ENCODE measurements around the gene TEX29. TPM values are rescaled to one million over a fixed set of nuclear protein-coding genes. Genes with fewer than 3 reads are reported as not detected.

Gene TEX29
- total RNA-seq, 2 donors from 2014 or later: 1.7 to 2.2 TPM

DNA sequence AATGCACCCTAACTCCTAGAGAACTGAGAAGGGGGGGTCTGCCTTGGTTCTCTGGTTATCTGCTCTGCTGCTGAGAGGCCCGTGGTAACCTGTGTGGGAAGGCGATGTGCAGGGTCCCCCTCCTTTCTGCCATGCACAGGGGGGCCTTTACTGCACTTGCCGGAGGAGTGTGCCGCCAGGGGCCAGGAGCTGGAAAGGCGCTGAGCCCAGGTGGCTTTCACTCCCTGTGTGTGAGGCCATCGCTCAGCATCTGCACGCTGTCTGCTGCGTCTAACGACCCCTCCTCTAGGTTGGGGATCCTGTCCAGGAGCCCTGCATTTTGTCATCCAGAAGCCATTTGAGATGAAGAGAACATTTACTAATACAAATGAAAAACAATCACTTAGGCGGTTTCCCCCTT is 37.0 kb upstream of the TEX29 start:
- Mint-ChIP-seq H3K36me3 (ENCODE audit: low read depth) (peaks cover 100% of the 10 kb centered on the region), H3K27me3 (no peaks in the 10 kb centered on the region), H3K4me3 (no peak overlapping the region), H3K9me3 (no peaks in the 10 kb centered on the region), H3K27ac (no peak overlapping the region), H3K4me1 (no peaks in the 10 kb centered on the region)
- no peak for ATAC-seq (replicated peaks)

GRCh38 chr13:111283991-111284390 is 36.5 kb upstream of the TEX29 start:
- H3K27ac Mint-ChIP-seq: peak overlapping the region; percentile 2
- peaks cover 100% of the 10 kb centered on the region for H3K36me3 Mint-ChIP-seq (ENCODE audit: low read depth)
- no peaks in the 10 kb centered on the region for H3K4me1 Mint-ChIP-seq
- H3K27me3 Mint-ChIP-seq: no peaks in the 10 kb centered on the region
- H3K9me3 Mint-ChIP-seq: no peaks in the 10 kb centered on the region
- no peak for ATAC-seq (replicated peaks)
- H3K4me3 Mint-ChIP-seq: no peak overlapping the region

DNA sequence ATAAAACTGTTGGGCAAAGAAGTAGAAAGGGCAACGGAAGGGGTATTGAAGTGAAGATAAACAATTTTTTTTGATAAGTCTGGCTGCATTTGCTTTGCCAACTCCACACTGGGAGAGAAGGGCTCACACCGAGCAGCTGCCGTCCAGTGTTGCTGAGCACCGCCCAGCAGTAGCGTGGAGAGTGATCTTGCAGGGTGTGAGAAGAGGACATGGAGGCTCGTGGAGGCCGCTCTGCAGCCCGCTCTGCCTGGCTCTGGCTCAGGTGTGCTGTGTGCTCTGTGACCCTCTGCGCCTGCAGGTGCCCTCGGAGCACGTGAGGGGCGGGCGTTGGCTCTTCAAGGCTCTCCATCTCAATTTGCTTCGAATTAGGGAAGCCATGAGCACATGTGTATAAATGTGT is 35.9 kb upstream of the TEX29 start:
- H3K4me3 Mint-ChIP-seq: no peak overlapping the region
- H3K4me1 Mint-ChIP-seq: no peaks in the 10 kb centered on the region
- H3K27me3 Mint-ChIP-seq: no peaks in the 10 kb centered on the region
- no peak for ATAC-seq (replicated peaks)
- no peaks in the 10 kb centered on the region for H3K9me3 Mint-ChIP-seq
- peaks cover 100% of the 10 kb centered on the region for H3K36me3 Mint-ChIP-seq (ENCODE audit: low read depth)
- peak overlapping the region; percentile 2 for H3K27ac Mint-ChIP-seq

- H3K36me3 Mint-ChIP-seq (ENCODE audit: low read depth): peaks cover 100% of the 10 kb centered on the region
- H3K4me3 Mint-ChIP-seq: no peak overlapping the region
- H3K9me3 Mint-ChIP-seq: no peaks in the 10 kb centered on the region
- ATAC-seq (replicated peaks): no peak
- H3K4me1 Mint-ChIP-seq: no peaks in the 10 kb centered on the region
- no peaks in the 10 kb centered on the region for H3K27me3 Mint-ChIP-seq
- no peak overlapping the region for H3K27ac Mint-ChIP-seq
Measured at GRCh38 chr13:111286162-111286561, 34.3 kb upstream of the TEX29 start.

DNA sequence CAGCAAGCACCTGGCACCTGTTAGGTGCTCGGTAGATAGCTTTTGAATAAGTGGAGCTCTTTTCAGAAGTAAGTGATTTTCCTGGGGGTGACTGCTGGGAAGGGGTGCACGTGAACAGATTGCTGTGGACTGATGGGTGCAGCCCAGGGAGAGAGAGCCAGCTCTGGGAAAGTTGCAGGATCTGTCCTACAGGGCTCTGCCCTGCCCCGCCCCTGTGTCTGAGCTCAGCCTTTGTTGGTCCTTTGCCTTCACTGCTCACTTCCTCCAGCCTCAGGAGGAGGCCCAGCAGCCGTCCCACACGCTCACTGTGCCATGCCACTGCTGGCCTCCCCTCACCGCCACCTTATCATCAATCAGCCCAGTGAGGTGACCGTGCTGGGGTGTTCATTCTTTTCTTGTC is 33.7 kb upstream of the TEX29 start:
- Mint-ChIP-seq H3K36me3 (ENCODE audit: low read depth) (peaks cover 100% of the 10 kb centered on the region), H3K27me3 (no peaks in the 10 kb centered on the region), H3K9me3 (no peaks in the 10 kb centered on the region), H3K4me3 (no peak overlapping the region), H3K27ac (no peak overlapping the region), H3K4me1 (no peaks in the 10 kb centered on the region)
- no peak for ATAC-seq (replicated peaks)

DNA sequence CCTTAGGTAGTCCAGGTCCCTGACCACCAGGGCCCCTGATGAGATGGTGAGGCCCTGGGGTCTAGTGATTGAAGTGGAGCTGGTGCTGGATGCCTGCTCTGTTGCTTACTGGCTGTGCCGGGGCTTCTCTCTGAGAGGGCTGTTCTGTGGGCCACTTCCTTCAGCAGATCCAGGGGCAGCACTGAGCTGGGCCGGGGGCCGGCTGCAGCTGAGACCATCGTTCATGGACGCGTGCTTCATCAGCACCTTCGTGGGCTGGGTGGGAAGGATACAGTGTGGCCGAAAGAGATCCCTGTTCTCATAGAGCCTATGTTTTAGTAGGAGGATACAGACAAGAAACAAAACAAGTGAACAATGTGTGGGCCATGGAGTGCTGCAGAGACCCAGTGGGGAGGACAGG is 33.2 kb upstream of the TEX29 start:
- H3K9me3 Mint-ChIP-seq: no peaks in the 10 kb centered on the region
- no peaks in the 10 kb centered on the region for H3K27me3 Mint-ChIP-seq
- H3K4me3 Mint-ChIP-seq: no peak overlapping the region
- no peak for ATAC-seq (replicated peaks)
- H3K4me1 Mint-ChIP-seq: no peaks in the 10 kb centered on the region
- H3K36me3 Mint-ChIP-seq (ENCODE audit: low read depth): peaks cover 100% of the 10 kb centered on the region
- H3K27ac Mint-ChIP-seq: no peak overlapping the region

- H3K27me3 Mint-ChIP-seq: no peaks in the 10 kb centered on the region
- H3K36me3 Mint-ChIP-seq (ENCODE audit: low read depth): peaks cover 100% of the 10 kb centered on the region
- no peaks in the 10 kb centered on the region for H3K9me3 Mint-ChIP-seq
- no peak overlapping the region for H3K4me3 Mint-ChIP-seq
- no peak for ATAC-seq (replicated peaks)
- H3K27ac Mint-ChIP-seq: no peak overlapping the region
- H3K4me1 Mint-ChIP-seq: no peaks in the 10 kb centered on the region
Measured at GRCh38 chr13:111288276-111288675, 32.2 kb upstream of the TEX29 start.

DNA sequence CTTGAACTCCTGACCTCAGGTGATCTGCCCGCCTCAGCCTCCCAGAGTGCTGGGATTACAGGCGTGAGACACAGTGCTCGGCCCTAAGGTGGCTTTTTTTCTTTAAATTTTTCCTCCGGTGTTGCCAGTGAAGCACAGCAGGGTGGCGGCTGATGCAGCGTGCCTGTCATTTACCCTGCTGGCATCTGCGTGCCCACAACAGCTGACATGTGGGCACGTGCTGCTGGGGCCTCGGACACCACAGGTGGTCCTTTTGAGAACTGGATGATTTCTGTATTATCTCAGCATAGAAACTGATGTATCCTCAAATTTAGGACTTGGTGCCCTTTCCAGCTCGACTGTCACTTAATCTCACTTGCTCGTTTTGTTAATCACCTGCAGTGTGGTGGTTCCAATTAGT is 31.2 kb upstream of the TEX29 start:
- Mint-ChIP-seq H3K4me3 (no peak overlapping the region), H3K9me3 (no peaks in the 10 kb centered on the region), H3K27ac (no peak overlapping the region), H3K4me1 (no peaks in the 10 kb centered on the region), H3K36me3 (ENCODE audit: low read depth) (peaks cover 100% of the 10 kb centered on the region), H3K27me3 (no peaks in the 10 kb centered on the region)
- ATAC-seq (replicated peaks): no peak

- Mint-ChIP-seq H3K36me3 (ENCODE audit: low read depth) (peaks cover 85% of the 10 kb centered on the region), H3K9me3 (no peaks in the 10 kb centered on the region), H3K27ac (no peak overlapping the region), H3K4me1 (peaks cover 12% of the 10 kb centered on the region), H3K27me3 (no peaks in the 10 kb centered on the region), H3K4me3 (no peak overlapping the region)
- no peak for ATAC-seq (replicated peaks)
Measured at GRCh38 chr13:111291908-111292307, 28.5 kb upstream of the TEX29 start.

- Mint-ChIP-seq H3K4me1 (peaks cover 12% of the 10 kb centered on the region), H3K27ac (no peak overlapping the region), H3K4me3 (no peak overlapping the region), H3K36me3 (ENCODE audit: low read depth) (peaks cover 85% of the 10 kb centered on the region), H3K9me3 (no peaks in the 10 kb centered on the region), H3K27me3 (no peaks in the 10 kb centered on the region)
- no peak for ATAC-seq (replicated peaks)
Measured at GRCh38 chr13:111292710-111293485, 27.5 kb upstream of the TEX29 start.

DNA sequence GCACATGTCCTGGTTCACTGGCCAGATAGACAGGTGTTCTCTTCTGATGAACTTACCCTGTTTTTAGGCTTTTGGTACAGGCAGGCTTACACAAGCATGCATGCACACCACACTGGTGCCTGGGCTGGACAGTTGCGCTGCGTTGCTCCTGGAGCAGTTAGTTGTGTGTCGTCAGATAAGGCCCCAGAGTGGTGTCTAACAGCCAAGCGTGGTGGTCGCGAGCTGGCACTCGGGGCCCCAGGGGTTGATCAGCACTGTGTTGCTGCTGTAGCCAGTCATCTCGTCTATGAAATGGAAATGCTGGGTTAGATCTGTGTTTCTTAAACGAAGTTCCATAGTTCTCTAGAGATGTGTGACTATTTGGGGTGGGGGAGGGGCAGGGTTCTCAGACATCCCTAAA is 24.6 kb upstream of the TEX29 start:
- H3K4me3 Mint-ChIP-seq: peak overlapping the region; percentile 30
- no peak for ATAC-seq (replicated peaks)
- H3K4me1 Mint-ChIP-seq: peaks cover 12% of the 10 kb centered on the region
- H3K27me3 Mint-ChIP-seq: no peaks in the 10 kb centered on the region
- H3K36me3 Mint-ChIP-seq (ENCODE audit: low read depth): peaks cover 84% of the 10 kb centered on the region
- no peak overlapping the region for H3K27ac Mint-ChIP-seq
- no peaks in the 10 kb centered on the region for H3K9me3 Mint-ChIP-seq

- Mint-ChIP-seq H3K4me1 (peaks cover 12% of the 10 kb centered on the region), H3K4me3 (no peak overlapping the region), H3K36me3 (ENCODE audit: low read depth) (peaks cover 84% of the 10 kb centered on the region), H3K9me3 (no peaks in the 10 kb centered on the region), H3K27ac (no peak overlapping the region), H3K27me3 (no peaks in the 10 kb centered on the region)
- ATAC-seq (replicated peaks): no peak
Measured at GRCh38 chr13:111296417-111296816, 24.0 kb upstream of the TEX29 start.

DNA sequence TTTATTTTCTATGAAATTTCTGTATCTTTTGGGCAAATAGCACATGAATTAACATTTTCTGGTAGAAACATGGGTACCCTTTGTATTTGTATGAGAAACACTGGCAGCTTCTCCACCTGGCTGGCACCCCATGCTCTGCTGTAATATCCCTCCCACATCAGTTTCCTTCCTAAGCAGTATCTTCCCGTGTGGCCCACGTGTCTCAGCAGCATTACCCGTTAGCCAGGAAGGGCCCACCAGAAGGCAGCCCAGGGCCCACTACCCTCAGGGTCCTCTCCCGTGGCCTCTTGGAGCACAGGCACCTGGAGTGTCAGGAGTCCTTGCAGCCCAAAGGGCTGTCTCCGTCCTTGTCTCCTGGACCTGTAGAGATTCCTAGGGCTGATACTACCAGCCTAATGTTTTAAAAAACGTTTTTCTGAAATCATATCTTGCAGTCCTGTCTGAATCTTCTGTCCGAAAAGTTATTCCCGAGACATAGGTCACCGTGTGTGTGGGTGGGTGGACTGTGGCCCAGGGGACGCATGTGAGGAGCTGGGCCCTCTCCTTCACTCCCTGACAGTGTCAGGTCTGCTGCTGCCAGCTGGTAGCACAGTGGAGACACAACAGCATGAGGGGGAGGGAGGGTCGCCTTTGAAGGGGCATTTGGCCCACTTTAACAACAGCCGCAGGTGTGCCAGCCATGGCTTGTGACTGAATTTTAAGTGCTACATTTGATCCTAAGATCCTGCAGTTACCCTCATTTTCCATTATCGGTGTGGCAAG is 22.0 kb upstream of the TEX29 start:
- Mint-ChIP-seq H3K36me3 (ENCODE audit: low read depth) (peaks cover 84% of the 10 kb centered on the region), H3K27me3 (no peaks in the 10 kb centered on the region), H3K4me1 (peaks cover 12% of the 10 kb centered on the region), H3K4me3 (no peak overlapping the region), H3K27ac (no peak overlapping the region), H3K9me3 (no peaks in the 10 kb centered on the region)
- ATAC-seq (replicated peaks): no peak

DNA sequence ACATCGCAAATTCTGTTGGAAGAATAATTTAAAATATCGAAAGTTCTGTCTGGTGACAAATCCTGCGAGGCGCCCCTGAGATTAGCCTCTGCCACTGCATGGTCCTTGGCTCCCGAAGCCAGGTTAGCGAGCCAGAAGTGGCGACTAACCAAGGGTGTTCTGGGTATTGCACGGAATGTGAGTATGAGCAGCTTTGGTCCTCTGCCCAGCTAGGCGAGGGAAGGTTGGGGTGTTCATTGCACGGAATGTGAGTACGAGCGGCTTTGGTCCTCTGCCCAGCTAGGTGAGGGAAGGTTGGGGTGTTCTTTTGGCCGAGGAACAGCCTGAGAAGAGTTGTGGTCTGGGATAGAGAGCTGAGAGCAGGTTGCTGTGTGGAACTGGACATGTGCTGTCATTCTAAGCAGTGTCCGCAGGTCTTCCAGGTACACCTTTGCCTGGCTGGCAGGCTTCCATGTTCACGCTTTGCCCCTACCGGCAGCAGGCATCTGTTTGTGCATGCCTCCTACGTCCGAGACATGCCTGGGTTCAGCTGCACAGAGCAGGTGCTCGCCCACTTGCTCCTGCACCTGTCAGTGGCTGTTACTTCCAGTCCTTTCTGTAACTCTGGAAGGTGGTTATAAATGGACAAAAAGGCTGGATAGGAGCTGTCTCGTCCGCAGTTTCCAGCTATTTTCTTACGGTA is 18.3 kb upstream of the TEX29 start:
- H3K27ac Mint-ChIP-seq: no peak overlapping the region
- no peak for ATAC-seq (replicated peaks)
- no peak overlapping the region for H3K4me3 Mint-ChIP-seq
- H3K36me3 Mint-ChIP-seq (ENCODE audit: low read depth): peaks cover 99% of the 10 kb centered on the region
- H3K27me3 Mint-ChIP-seq: no peaks in the 10 kb centered on the region
- H3K9me3 Mint-ChIP-seq: peaks cover 4% of the 10 kb centered on the region
- H3K4me1 Mint-ChIP-seq: no peaks in the 10 kb centered on the region

DNA sequence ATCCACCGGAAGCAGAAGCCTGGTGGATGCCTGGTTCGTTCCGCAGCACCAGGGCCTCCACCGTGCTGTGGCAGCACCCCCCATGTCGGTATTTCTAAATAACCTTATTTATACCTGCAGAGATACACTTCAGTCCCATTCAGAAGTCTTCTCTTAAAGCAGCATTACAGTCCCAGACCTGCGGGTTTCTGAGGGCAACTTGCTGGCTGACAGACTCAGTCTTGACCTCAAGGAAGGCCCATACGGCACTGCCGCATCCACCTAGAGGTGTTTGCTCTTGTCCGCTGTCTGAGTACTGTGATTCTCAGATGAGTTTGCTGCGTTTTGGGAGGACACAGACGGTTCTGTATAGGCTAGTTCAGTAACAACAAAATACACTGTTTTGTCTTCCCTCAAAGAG is 16.9 kb upstream of the TEX29 start:
- Mint-ChIP-seq H3K27me3 (no peaks in the 10 kb centered on the region), H3K4me1 (no peaks in the 10 kb centered on the region), H3K9me3 (peaks cover 4% of the 10 kb centered on the region), H3K36me3 (ENCODE audit: low read depth) (peaks cover 94% of the 10 kb centered on the region), H3K27ac (no peak overlapping the region), H3K4me3 (no peak overlapping the region)
- ATAC-seq (replicated peaks): no peak

Data from activated T-helper 17 cell treated with anti-CD3 and anti-CD28 coated beads, Interleukin-2, amount 50 U/mL, for 72 hours (primary cell).